ENCODE results near the gene CAMK2D. TPM values are rescaled to one million over a fixed set of nuclear protein-coding genes. Genes with fewer than 3 reads are reported as not detected.

The CAMK2D gene
- polyA plus RNA-seq, 3 donors, result 10.4 to 30.6 (median 19.6) TPM

GRCh38 chr4:113467581-113467980 lies 294.0 kb downstream of the CAMK2D start:
- intact Hi-C loops (cut with micrococcal nuclease), result no loop called here
- no peaks in the 10 kb centered on the region for H3K9me3 ChIP-seq (replicated peaks in 1 of 2; ENCODE audit: control insufficient read depth in 1 of 2, insufficient read depth in 1 of 2, low read length in 2 of 2)
- no peaks in the 10 kb centered on the region for H4K20me1 ChIP-seq (ENCODE audit: insufficient read depth, low read length)
- H3K4me2 ChIP-seq (replicated peaks; ENCODE audit: extremely low read depth, low read length, poor library complexity, severe bottlenecking), result no peak overlapping the region
- Mint-ChIP-seq H3K36me3 (peaks cover 8 to 13% of the 10 kb centered on the region in 2 donors), H3K4me1 (peaks cover 1% of the 10 kb centered on the region), H3K4me3 (no peak overlapping the region), H3K27ac (no peak overlapping the region), H3K27me3 (ENCODE audit: low read depth in 3 of 3) (peaks cover 0 to 2% (median 0%) of the 10 kb centered on the region in 3 donors), H3K9me3 (peaks cover 0 to 3% (median 0%) of the 10 kb centered on the region in 7 donors)
- no peak overlapping the region for H3K9ac ChIP-seq (ENCODE audit: insufficient read depth, low read length, poor library complexity, severe bottlenecking)
- peaks cover 0 to 6% of the 10 kb centered on the region in 2 donors for H3K36me3 ChIP-seq (replicated peaks in 1 of 2; ENCODE audit: control insufficient read depth in 1 of 2, insufficient read depth in 2 of 2, low read length in 2 of 2)
- no peaks in the 10 kb centered on the region for H3K27me3 ChIP-seq (ENCODE audit: control insufficient read depth in 2 of 2, insufficient read depth in 2 of 2, low read length in 2 of 2)
- no peak for TF ChIP-seq CTCF (IDR thresholded peaks at IDR 0.05)
- no peaks in the 10 kb centered on the region for H3K79me2 ChIP-seq (ENCODE audit: insufficient read depth, low read length)
- DNase-seq, result peak in 2 of 3 donors; percentile 3 to 47
- WGBS (ENCODE audit: insufficient coverage), result no CpG with 5 or more reads among the region's 2 CpGs
- no peak overlapping the region for H2AFZ ChIP-seq (ENCODE audit: insufficient read depth, low read depth, low read length, poor library complexity, severe bottlenecking)
- H3K4me1 ChIP-seq (ENCODE audit: control insufficient read depth in 1 of 2, insufficient read depth in 2 of 2, low read length in 2 of 2), result no peaks in the 10 kb centered on the region
- H3K4me3 ChIP-seq (replicated peaks in 1 of 3; ENCODE audit: low read depth in 2 of 3, low read length in 3 of 3), result no peak overlapping the region
- H3K27ac ChIP-seq (ENCODE audit: low read depth in 1 of 2, low read length in 2 of 2), result no peak overlapping the region

- WGBS (ENCODE audit: insufficient coverage), result no CpG with 5 or more reads among the region's 1 CpG
- H3K36me3 ChIP-seq (replicated peaks in 1 of 2; ENCODE audit: control insufficient read depth in 1 of 2, insufficient read depth in 2 of 2, low read length in 2 of 2), result peaks cover 3 to 6% of the 10 kb centered on the region in 2 donors
Observed at GRCh38 chr4:113462286-113462685, 299.3 kb downstream of the CAMK2D start.

More at GRCh38 chr4:113462286-113462685, 299.3 kb downstream of the CAMK2D start:
- Histone ChIP-seq H3K79me2 (ENCODE audit: insufficient read depth, low read length) (no peaks in the 10 kb centered on the region), H3K9ac (ENCODE audit: insufficient read depth, low read length, poor library complexity, severe bottlenecking) (no peak overlapping the region), H4K20me1 (ENCODE audit: insufficient read depth, low read length) (no peaks in the 10 kb centered on the region), H2AFZ (ENCODE audit: insufficient read depth, low read depth, low read length, poor library complexity, severe bottlenecking) (no peak overlapping the region), H3K9me3 (replicated peaks in 1 of 2; ENCODE audit: control insufficient read depth in 1 of 2, insufficient read depth in 1 of 2, low read length in 2 of 2) (no peaks in the 10 kb centered on the region), H3K4me3 (replicated peaks in 1 of 3; ENCODE audit: low read depth in 2 of 3, low read length in 3 of 3) (no peak overlapping the region), H3K4me2 (replicated peaks; ENCODE audit: extremely low read depth, low read length, poor library complexity, severe bottlenecking) (no peak overlapping the region), H3K27me3 (ENCODE audit: control insufficient read depth in 2 of 2, insufficient read depth in 2 of 2, low read length in 2 of 2) (no peaks in the 10 kb centered on the region), H3K4me1 (ENCODE audit: control insufficient read depth in 1 of 2, insufficient read depth in 2 of 2, low read length in 2 of 2) (no peaks in the 10 kb centered on the region), H3K27ac (ENCODE audit: low read depth in 1 of 2, low read length in 2 of 2) (no peak overlapping the region)
- H3K4me3 Mint-ChIP-seq, result no peak overlapping the region
- DNase-seq, result no peak
- intact Hi-C loops (cut with micrococcal nuclease), result no loop called here
- H3K27me3 Mint-ChIP-seq (ENCODE audit: low read depth in 3 of 3), result peaks cover 0 to 2% (median 0%) of the 10 kb centered on the region in 3 donors
- no peaks in the 10 kb centered on the region for H3K9me3 Mint-ChIP-seq
- peaks cover 20 to 23% of the 10 kb centered on the region in 2 donors for H3K36me3 Mint-ChIP-seq
- no peaks in the 10 kb centered on the region for H3K4me1 Mint-ChIP-seq
- H3K27ac Mint-ChIP-seq, result no peak overlapping the region
- TF ChIP-seq CTCF (IDR thresholded peaks at IDR 0.05), result no peak

All from CD14-positive monocyte (primary cell).